Body of pancreas (tissue), 4 donors: ENCODE data around the gene SIN3B. TPM values are rescaled to one million over a fixed set of nuclear protein-coding genes. Genes with fewer than 3 reads are reported as not detected.

Source experiments
- ATAC-seq: fragments of 150-250 bp; one replicate; pipeline ENCODE4 v1.9.1; 2016
- DNase-seq, 4 donors: peaks; one replicate each; pipeline ENCODE4 v3.0.0-alpha.2; 2019
- H3K27ac ChIP-seq, 4 donors: fragments of 200-600 bp; sonication (generic); 1 replicate in 3 of 4; 2 replicates in 1 of 4; pipeline versions ENCODE4 v1.5.1 to v1.6.1; 2016 to 2019; ENCODE audit warnings: mild to moderate bottlenecking in 1 of 4, mixed read lengths in 1 of 4, moderate library complexity in 1 of 4
- H3K27me3 ChIP-seq, 2 donors: fragments of 200-600 bp; sonication (generic); one replicate each; pipeline ENCODE4 v1.6.0; 2016; ENCODE audit warnings: mild to moderate bottlenecking in 1 of 2
- H3K36me3 ChIP-seq, 2 donors: fragments of 200-600 bp; sonication (generic); replicated peaks in 1 of 2; 2 replicates each; pipeline ENCODE4 v1.5.1; 2016; ENCODE audit warnings: low read depth in 2 of 2; ENCODE audit not compliant: insufficient read depth in 1 of 2
- H3K4me1 ChIP-seq: fragments of 200-600 bp; sonication (generic); one replicate; pipeline ENCODE4 v1.6.0; 2016
- H3K4me3 ChIP-seq, 2 donors: fragments of 200-600 bp; sonication (generic); 1 replicate in 1 of 2; 2 replicates in 1 of 2; pipeline ENCODE4 v1.5.1; 2016 to 2019
- H3K9me3 ChIP-seq, 3 donors: fragments of 200-600 bp; sonication (generic); 1 replicate in 2 of 3; 2 replicates in 1 of 3; pipeline ENCODE4 v1.5.1; 2016
- CTCF ChIP-seq, 7 experiments: fragments of 450-650 bp in 4 of 7; fragments of 200-600 bp in 3 of 7; sonication (generic) in 3 of 7; IDR thresholded peaks; one replicate each; pipeline ENCODE4 v1.5.1; 2016 to 2019; ENCODE audit warnings: antibody characterized with exemption in 7 of 7
- POLR2A ChIP-seq, 3 donors: fragments of 450-650 bp; IDR thresholded peaks; one replicate each; pipeline ENCODE4 v1.6.1; 2016; ENCODE audit warnings: antibody characterized with exemption in 3 of 3, mild to moderate bottlenecking in 2 of 3
- WGBS, 2 donors: methylation state at CpG; one replicate each; pipeline ENCODE4 v1.1.5; 2017; 5-methylcytosine and 5-hydroxymethylcytosine counted together
- intact Hi-C: fragments of 100-400 bp; cut with DNase I; formaldehyde crosslinking; loops from one replicate; pipeline ENCODE4 v1.15.1; 2023
- total RNA-seq, 2 donors: library from RNA; depleted of rRNA; stranded (reverse); fragments of >200 nt; gene quantifications; one replicate each; pipeline ENCODE4 v1.1.0, GENCODE V29; 2016

SIN3B gene
- total RNA-seq, 2 donors from 2014 or later: 21.5 to 71.2 TPM

DNA sequence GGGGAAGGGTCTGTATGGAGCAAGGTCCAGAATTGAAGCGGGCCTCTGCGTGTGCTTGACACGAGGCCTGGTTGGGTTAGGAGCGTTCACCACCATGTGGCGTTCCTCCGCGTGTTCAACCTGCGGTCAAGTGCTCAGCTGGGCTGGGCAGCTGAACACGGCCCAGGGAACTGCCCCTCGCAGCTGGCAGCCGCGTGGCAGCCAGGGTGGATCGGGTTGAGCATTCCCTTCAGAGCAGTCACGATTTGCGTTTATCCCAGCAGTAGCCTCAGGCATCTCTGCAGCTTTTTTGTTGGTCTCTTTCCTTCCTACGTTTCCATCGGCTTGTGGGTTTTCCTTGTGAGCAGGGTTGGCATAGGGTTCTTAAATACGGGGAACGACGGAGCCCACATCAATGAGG lies 30.9 kb downstream of the SIN3B start:
- no peak overlapping the region for H3K4me3 ChIP-seq
- H3K36me3 ChIP-seq: peaks cover 0 to 13% of the 10 kb centered on the region in 2 donors
- ATAC-seq: no peak
- H3K9me3 ChIP-seq: no peaks in the 10 kb centered on the region
- no peak overlapping the region for H3K27ac ChIP-seq
- TF ChIP-seq POLR2A (IDR thresholded peaks at IDR 0.05) (no peak), CTCF (IDR thresholded peaks at IDR 0.05) (no peak)
- intact Hi-C loops: no loop called here
- no peak for DNase-seq
- no peaks in the 10 kb centered on the region for H3K4me1 ChIP-seq
- WGBS, 2 donors: 92 to 96% methylated on average over 12 to 20 of the region's 20 CpGs
- H3K27me3 ChIP-seq: no peaks in the 10 kb centered on the region

DNA sequence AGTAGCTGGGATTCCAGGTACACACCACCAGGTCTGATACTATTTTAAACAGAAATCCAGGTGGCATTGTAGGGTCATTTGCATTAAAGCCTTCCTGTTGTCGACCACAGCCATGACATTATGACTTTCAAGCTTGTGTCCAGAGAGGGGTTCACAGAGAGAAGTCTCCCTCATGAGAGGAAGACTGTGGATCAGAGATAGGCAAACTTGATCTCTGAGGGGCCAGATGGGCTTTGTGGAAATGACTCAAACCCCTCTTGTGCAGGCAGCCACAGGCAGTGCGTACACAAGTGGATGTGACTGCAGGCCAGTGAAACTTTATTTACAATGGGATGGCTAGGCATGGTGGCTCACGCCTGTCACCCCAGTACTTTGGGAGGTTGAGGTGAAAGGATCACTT lies 31.8 kb downstream of the SIN3B start:
- no peak for ATAC-seq
- Histone ChIP-seq H3K36me3 (peaks cover 0 to 17% of the 10 kb centered on the region in 2 donors), H3K27me3 (no peaks in the 10 kb centered on the region), H3K27ac (no peak overlapping the region), H3K4me3 (no peak overlapping the region), H3K4me1 (no peaks in the 10 kb centered on the region), H3K9me3 (no peaks in the 10 kb centered on the region)
- intact Hi-C loops: no loop called here
- DNase-seq: no peak
- TF ChIP-seq POLR2A (IDR thresholded peaks at IDR 0.05) (no peak), CTCF (IDR thresholded peaks at IDR 0.05) (no peak)
- 92 to 97% methylated on average over 3 of the region's 3 CpGs for WGBS, 2 donors

DNA sequence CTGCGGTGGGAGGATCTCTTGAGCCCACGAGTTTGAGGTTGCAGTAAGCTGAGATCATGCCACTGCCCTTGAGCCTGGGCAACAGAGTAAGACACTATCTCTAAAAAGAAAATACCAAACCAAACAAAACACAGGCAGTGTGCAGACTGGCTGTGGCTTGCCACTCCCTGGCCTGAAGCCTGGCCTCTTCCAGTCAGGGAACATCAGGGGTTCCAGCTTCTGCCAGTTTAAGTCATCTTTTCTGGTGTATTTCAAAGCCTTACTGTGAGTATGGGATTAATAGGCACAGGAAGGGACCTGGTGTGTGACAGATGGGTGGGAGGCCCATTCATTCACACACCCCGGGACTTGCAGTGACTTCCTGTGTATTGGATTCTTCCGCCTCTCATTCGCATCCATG lies 32.6 kb downstream of the SIN3B start:
- 89 to 94% methylated on average over 5 of the region's 5 CpGs for WGBS, 2 donors
- no peak for TF ChIP-seq POLR2A (IDR thresholded peaks at IDR 0.05)
- no peak for TF ChIP-seq CTCF (IDR thresholded peaks at IDR 0.05)
- Histone ChIP-seq H3K27me3 (no peaks in the 10 kb centered on the region), H3K4me1 (no peaks in the 10 kb centered on the region), H3K36me3 (peaks cover 0 to 19% of the 10 kb centered on the region in 2 donors), H3K27ac (no peak overlapping the region), H3K4me3 (no peak overlapping the region), H3K9me3 (no peaks in the 10 kb centered on the region)
- DNase-seq: no peak
- ATAC-seq: no peak
- intact Hi-C loops: no loop called here

DNA sequence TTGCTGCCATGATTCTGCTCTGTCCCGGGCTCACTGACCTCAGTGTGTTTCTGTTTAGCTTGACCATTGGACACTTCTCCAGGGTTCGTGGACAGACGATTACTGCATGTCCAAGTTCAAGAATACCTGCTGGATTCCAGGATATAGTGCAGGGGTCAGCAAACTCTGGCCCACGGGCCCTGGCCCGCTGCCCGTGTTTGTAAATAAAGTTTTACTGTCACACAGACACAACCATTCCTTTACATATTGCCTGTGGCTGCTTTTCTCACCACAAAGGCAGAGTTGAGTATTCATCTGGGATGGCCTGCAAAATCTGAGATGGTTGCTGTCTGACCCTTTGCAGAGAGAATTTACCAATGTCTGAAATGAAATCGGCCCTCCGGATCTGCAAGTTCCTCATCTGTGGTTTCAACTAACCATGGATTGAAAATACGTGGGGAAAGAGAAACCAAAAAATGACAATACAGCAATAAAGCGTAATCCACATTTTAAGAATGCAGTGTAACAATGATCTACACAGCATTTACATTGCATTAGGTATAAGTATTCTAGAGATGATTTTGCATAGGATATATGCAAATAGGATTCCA lies 33.7 kb downstream of the SIN3B start:
- H3K27ac ChIP-seq: no peak overlapping the region
- WGBS, 2 donors: 87 to 93% methylated on average over 10 of the region's 10 CpGs
- H3K4me3 ChIP-seq: no peak overlapping the region
- H3K27me3 ChIP-seq: no peaks in the 10 kb centered on the region
- no peaks in the 10 kb centered on the region for H3K4me1 ChIP-seq
- ATAC-seq: no peak
- H3K9me3 ChIP-seq: no peaks in the 10 kb centered on the region
- TF ChIP-seq POLR2A (IDR thresholded peaks at IDR 0.05) (no peak), CTCF (IDR thresholded peaks at IDR 0.05) (no peak)
- peaks cover 0 to 27% of the 10 kb centered on the region in 2 donors for H3K36me3 ChIP-seq
- intact Hi-C loops: no loop called here
- no peak for DNase-seq

DNA sequence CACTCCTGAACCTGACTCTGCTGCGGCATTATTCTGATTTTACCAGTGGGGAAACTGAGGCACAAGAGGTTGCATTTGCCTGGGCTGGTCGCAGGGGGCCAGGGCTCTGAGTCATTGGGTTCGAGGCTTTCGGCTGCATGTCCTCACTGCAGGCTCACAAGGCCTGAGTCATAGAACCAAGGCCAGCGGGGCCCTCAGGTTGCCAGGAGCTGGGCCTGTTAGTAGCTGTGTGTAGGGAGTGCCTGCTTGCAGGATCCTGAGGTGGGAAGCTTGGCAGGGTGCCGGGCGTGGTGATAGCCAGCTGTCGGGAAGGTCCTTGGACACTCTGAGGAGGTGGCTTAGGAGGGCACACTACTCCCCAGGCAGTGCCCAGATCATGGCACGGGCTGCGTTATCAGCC lies 38.0 kb downstream of the SIN3B start:
- Histone ChIP-seq H3K27me3 (no peaks in the 10 kb centered on the region), H3K4me3 (no peak overlapping the region), H3K9me3 (no peaks in the 10 kb centered on the region), H3K36me3 (peaks cover 0 to 30% of the 10 kb centered on the region in 2 donors), H3K27ac (no peak overlapping the region), H3K4me1 (no peaks in the 10 kb centered on the region)
- TF ChIP-seq POLR2A (IDR thresholded peaks at IDR 0.05) (no peak), CTCF (IDR thresholded peaks at IDR 0.05) (no peak)
- WGBS, 2 donors: 87 to 95% methylated on average over 3 to 7 of the region's 10 CpGs
- no peak for DNase-seq
- no peak for ATAC-seq
- intact Hi-C loops: no loop called here
